Endothelial cell of umbilical vein (primary cell): ENCODE data around the gene RGS6. TPM values are rescaled to one million over a fixed set of nuclear protein-coding genes. Genes with fewer than 3 reads are reported as not detected.

ENCODE experiments used
- BruUV-seq: library from RNA; stranded (reverse); fragments of 400-500 nt; replicated peaks from 2 replicates; lab custom pipeline; 2021; lab: Mats Ljungman, UMichigan
- CTCF ChIA-PET: fragments of 300-600, 350-600 bp; sonication (Branson Sonifier 250); formaldehyde crosslinking; loops from one replicate; lab custom pipeline; 2021; ENCODE audit warnings: antibody characterized with exemption, inconsistent platforms; lab: Charles Lee
- POLR2A ChIA-PET: fragments of 300-600, 350-600 bp; sonication (Branson Sonifier 250); formaldehyde crosslinking; loops from one replicate; lab custom pipeline; 2021; ENCODE audit warnings: antibody characterized with exemption, inconsistent platforms; lab: Charles Lee
- DNase-seq: peaks from one replicate; pipeline ENCODE4 v3.0.0-alpha.2; 2011; ENCODE audit warnings: low read depth, low spot score
- FAIRE-seq: peaks from 2 replicates; lab custom pipeline; 2011; peaks lifted over from hg19 to GRCh38; lab: Jason Lieb, UNC
- H2AFZ ChIP-seq: 2 replicates; pipeline ENCODE4 v1.6.0; 2012; ENCODE audit warnings: low read depth, low read length, control low read depth, inconsistent platforms
- H3K27ac ChIP-seq: 2 replicates; pipeline ENCODE4 v1.5.1; 2011; ENCODE audit warnings: low read depth, mild to moderate bottlenecking, control low read depth, low read length, moderate library complexity; ENCODE audit not compliant: insufficient read depth
- H3K27me3 ChIP-seq, 2 experiments: 2 replicates each; pipeline versions ENCODE4 v1.6.0 to v1.6.1; 2011; ENCODE audit warnings: low read length in 2 of 2, mixed read lengths in 1 of 2; ENCODE audit not compliant: control insufficient read depth in 2 of 2, insufficient read depth in 2 of 2
- H3K36me3 ChIP-seq, 2 experiments: 2 replicates in 1 of 2; 3 replicates in 1 of 2; pipeline ENCODE4 v1.5.1; 2011; ENCODE audit warnings: low read length in 2 of 2, mild to moderate bottlenecking in 1 of 2, moderate library complexity in 1 of 2; ENCODE audit not compliant: control insufficient read depth in 2 of 2, insufficient read depth in 2 of 2; ENCODE audit errors: extremely low read depth in 1 of 2
- H3K4me1 ChIP-seq: 3 replicates; pipeline ENCODE4 v1.5.1; 2011; ENCODE audit warnings: mild to moderate bottlenecking, low read length; ENCODE audit not compliant: control insufficient read depth, insufficient read depth; ENCODE audit errors: extremely low read depth
- H3K4me2 ChIP-seq: 2 replicates; pipeline ENCODE4 v1.6.1; 2011; ENCODE audit warnings: low read length, control low read depth, mixed read lengths; ENCODE audit not compliant: insufficient read depth
- H3K4me3 ChIP-seq, 3 experiments: fragments of 200-600 bp in 1 of 3; sonication (generic), shearing (Covaris generic) in 1 of 3; replicated peaks in 1 of 3; 2 replicates each; pipeline ENCODE4 v1.5.1; 2011 to 2016; ENCODE audit warnings: control low read depth in 3 of 3, low read length in 3 of 3, mild to moderate bottlenecking in 2 of 3, inconsistent platforms in 1 of 3, low read depth in 1 of 3, moderate library complexity in 1 of 3; ENCODE audit not compliant: insufficient read depth in 1 of 3
- H3K79me2 ChIP-seq: 2 replicates; pipeline ENCODE4 v1.6.0; 2012; ENCODE audit warnings: low read length, inconsistent platforms; ENCODE audit not compliant: control insufficient read depth, insufficient read depth
- H3K9ac ChIP-seq: replicated peaks from 2 replicates; pipeline ENCODE3; 2011; ENCODE audit warnings: low read length, control low read depth; ENCODE audit not compliant: insufficient read depth; ENCODE audit errors: extremely low read depth
- H3K9me1 ChIP-seq: replicated peaks from 3 replicates; pipeline ENCODE4 v1.6.0; 2011; ENCODE audit warnings: mild to moderate bottlenecking, low read length; ENCODE audit not compliant: control insufficient read depth, insufficient read depth; ENCODE audit errors: extremely low read depth
- H3K9me3 ChIP-seq: replicated peaks from 2 replicates; pipeline ENCODE4 v1.5.1; 2012; ENCODE audit warnings: low read length, inconsistent platforms; ENCODE audit not compliant: control insufficient read depth, insufficient read depth
- H4K20me1 ChIP-seq: replicated peaks from 2 replicates; pipeline ENCODE3; 2011; ENCODE audit warnings: mild to moderate bottlenecking, low read length; ENCODE audit not compliant: control insufficient read depth, insufficient read depth; ENCODE audit errors: extremely low read depth
- EZH2 ChIP-seq: IDR thresholded peaks from 2 replicates; pipeline ENCODE4 v1.6.1; 2012; ENCODE audit warnings: borderline replicate concordance, low read depth, mild to moderate bottlenecking, moderate library complexity, low read length, inconsistent platforms; ENCODE audit not compliant: severe bottlenecking
- FOS ChIP-seq: IDR thresholded peaks from 2 replicates; pipeline ENCODE4 v1.6.1; 2011; ENCODE audit warnings: mild to moderate bottlenecking, low read length, moderate library complexity, borderline replicate concordance; ENCODE audit not compliant: insufficient read depth
- GATA2 ChIP-seq: IDR thresholded peaks from 2 replicates; pipeline ENCODE4 v1.7.0; 2011; ENCODE audit warnings: low read depth, mild to moderate bottlenecking, moderate library complexity, mixed read lengths, low read length; ENCODE audit not compliant: insufficient read length, insufficient read depth
- JUN ChIP-seq: IDR thresholded peaks from 2 replicates; pipeline ENCODE4 v1.6.1; 2011; ENCODE audit warnings: borderline replicate concordance, low read depth; ENCODE audit not compliant: insufficient read length, insufficient read depth
- MYC ChIP-seq: IDR thresholded peaks from one replicate; pipeline ENCODE4 v1.6.1; 2011; ENCODE audit warnings: mild to moderate bottlenecking, low read depth, low read length
- POLR2A ChIP-seq: IDR thresholded peaks from 2 replicates; pipeline ENCODE4 v1.6.1; 2012; ENCODE audit warnings: low read depth, mild to moderate bottlenecking, control low read depth, low read length
- POLR2AphosphoS5 ChIP-seq: IDR thresholded peaks from 2 replicates; pipeline ENCODE4 v1.6.1; 2012; ENCODE audit warnings: low read depth, mild to moderate bottlenecking, control low read depth, low read length, moderate library complexity; ENCODE audit not compliant: insufficient read depth
- dilution Hi-C: fragments of 300-500 bp; cut with MboI; formaldehyde crosslinking; loops from one replicate; pipeline ENCODE4 v1.15.0; 2019; ENCODE audit warnings: low sequenced_read_pairs; ENCODE audit not compliant: extremely low pct_ligation_motif_present
- intact Hi-C: fragments of 100-400 bp; cut with micrococcal nuclease; formaldehyde crosslinking; loops from one replicate; pipeline ENCODE4 v1.10.0; 2022
- polyA plus RNA-seq, 4 experiments: library from polyadenylated mRNA; depleted of rRNA in 3 of 4; stranded (reverse) in 3 of 4; unstranded in 1 of 4; fragments of >200 nt; gene quantifications; 2 replicates each; pipeline versions ENCODE4 v1.2.1 to v1.2.3, GENCODE V29; 2011 to 2012; ENCODE audit warnings: missing spikeins in 1 of 4
- total RNA-seq: library from RNA; stranded (reverse); gene quantifications from 2 replicates; pipeline ENCODE4 v1.2.3, GENCODE V29; 2021
- TF ChIP-seq, protein P1 (sequence below), 2 donors: IDR thresholded peaks; 1 replicate in 1 of 2; 2 replicates in 1 of 2; pipeline ENCODE4 v1.5.1; 2011; ENCODE audit warnings: low read length in 2 of 2, mild to moderate bottlenecking in 2 of 2, moderate library complexity in 2 of 2, control low read depth in 1 of 2, inconsistent platforms in 1 of 2, low read depth in 1 of 2; ENCODE audit not compliant: insufficient read depth in 1 of 2; ENCODE audit errors: extremely low read depth in 1 of 2
- TF ChIP-seq, protein P2 (sequence below): IDR thresholded peaks from 2 replicates; pipeline ENCODE4 v1.6.1; 2011; ENCODE audit not compliant: insufficient read depth, insufficient read length

Gene RGS6
- total and polyA plus RNA-seq, 2 donors (not counting 3 experiments of a cell fraction or from before 2014, with no cell fraction given): not detected

DNA sequence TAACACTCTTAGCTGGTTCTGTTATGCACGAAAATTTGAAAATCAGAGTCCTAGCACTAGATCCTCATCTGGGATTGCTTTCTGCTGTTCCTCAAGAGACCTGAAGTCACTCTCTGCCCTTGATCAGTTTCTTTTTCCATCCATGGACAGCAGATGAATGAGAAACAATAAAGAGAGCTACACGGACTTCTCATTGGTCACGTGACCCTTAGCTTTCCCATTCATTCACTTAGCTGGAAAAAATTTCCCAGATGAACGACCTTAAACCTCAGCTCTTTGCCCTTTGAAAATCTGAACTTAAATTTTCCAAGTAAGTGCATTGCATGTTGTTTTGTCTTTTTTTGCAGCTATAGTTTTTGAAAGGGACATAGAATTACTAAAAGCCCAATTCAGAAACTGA, 27.2 kb upstream of the RGS6 start:
- H3K4me2 ChIP-seq: no peak overlapping the region
- FAIRE-seq: no peak
- CTCF ChIA-PET: interaction anchor here (1.1 kb wide), 1 partner anchor 11 kb away, joined by 3 read pairs; no protein-coding TSS in a partner anchor

More for the DNA sequence above, 27.2 kb upstream of the RGS6 start:
- Histone ChIP-seq H3K27ac (no peak overlapping the region), H3K9me3 (no peaks in the 10 kb centered on the region), H4K20me1 (no peaks in the 10 kb centered on the region), H3K9ac (no peak overlapping the region), H3K4me3 (no peak overlapping the region), H3K9me1 (no peaks in the 10 kb centered on the region), H2AFZ (no peak overlapping the region), H3K27me3 (no peaks in the 10 kb centered on the region), H3K79me2 (no peaks in the 10 kb centered on the region), H3K4me1 (no peaks in the 10 kb centered on the region), H3K36me3 (no peaks in the 10 kb centered on the region)
- no TSS peak for BruUV-seq
- dilution Hi-C loops: no loop called here
- POLR2A ChIA-PET: no interaction called here
- intact Hi-C loops: no loop called here
- no peak for TF ChIP-seq MYC
- no peak for TF ChIP-seq EZH2
- TF ChIP-seq, protein P1, sequence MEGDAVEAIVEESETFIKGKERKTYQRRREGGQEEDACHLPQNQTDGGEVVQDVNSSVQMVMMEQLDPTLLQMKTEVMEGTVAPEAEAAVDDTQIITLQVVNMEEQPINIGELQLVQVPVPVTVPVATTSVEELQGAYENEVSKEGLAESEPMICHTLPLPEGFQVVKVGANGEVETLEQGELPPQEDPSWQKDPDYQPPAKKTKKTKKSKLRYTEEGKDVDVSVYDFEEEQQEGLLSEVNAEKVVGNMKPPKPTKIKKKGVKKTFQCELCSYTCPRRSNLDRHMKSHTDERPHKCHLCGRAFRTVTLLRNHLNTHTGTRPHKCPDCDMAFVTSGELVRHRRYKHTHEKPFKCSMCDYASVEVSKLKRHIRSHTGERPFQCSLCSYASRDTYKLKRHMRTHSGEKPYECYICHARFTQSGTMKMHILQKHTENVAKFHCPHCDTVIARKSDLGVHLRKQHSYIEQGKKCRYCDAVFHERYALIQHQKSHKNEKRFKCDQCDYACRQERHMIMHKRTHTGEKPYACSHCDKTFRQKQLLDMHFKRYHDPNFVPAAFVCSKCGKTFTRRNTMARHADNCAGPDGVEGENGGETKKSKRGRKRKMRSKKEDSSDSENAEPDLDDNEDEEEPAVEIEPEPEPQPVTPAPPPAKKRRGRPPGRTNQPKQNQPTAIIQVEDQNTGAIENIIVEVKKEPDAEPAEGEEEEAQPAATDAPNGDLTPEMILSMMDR (IDR thresholded peaks at IDR 0.05; ENCODE audit: extremely low read depth in 1 of 2, insufficient read depth in 1 of 2, low read depth in 1 of 2, low read length in 2 of 2): no peak
- TF ChIP-seq GATA2: no peak
- TF ChIP-seq, protein P2, sequence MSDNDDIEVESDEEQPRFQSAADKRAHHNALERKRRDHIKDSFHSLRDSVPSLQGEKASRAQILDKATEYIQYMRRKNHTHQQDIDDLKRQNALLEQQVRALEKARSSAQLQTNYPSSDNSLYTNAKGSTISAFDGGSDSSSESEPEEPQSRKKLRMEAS: no peak
- no peak for TF ChIP-seq POLR2A
- TF ChIP-seq FOS: no peak
- TF ChIP-seq POLR2AphosphoS5: no peak
- TF ChIP-seq JUN: no peak
- no peak for DNase-seq
